ENCODE data around the gene KCNK3. TPM values are rescaled to one million over a fixed set of nuclear protein-coding genes. Genes with fewer than 3 reads are reported as not detected.
A peak's percentile ranks its signal among the peaks of the same experiment; 100 is the strongest.

Gene KCNK3
- total RNA-seq, 3 donors from 2014 or later (not counting 1 experiment from before 2014, with no cell fraction given): not detected

- Histone ChIP-seq H3K4me1 (ENCODE audit: control insufficient read depth, insufficient read depth, low read length) (peaks cover 33% of the 10 kb centered on the region), H3K9me3 (ENCODE audit: control insufficient read depth, insufficient read depth, low read length) (no peaks in the 10 kb centered on the region), H3K4me3 (ENCODE audit: low read length) (no peak overlapping the region), H3K27ac (ENCODE audit: low read length) (no peak overlapping the region), H3K27me3 (ENCODE audit: control insufficient read depth, insufficient read depth, low read length) (peaks cover 6% of the 10 kb centered on the region), H3K36me3 (ENCODE audit: control insufficient read depth, insufficient read depth, low read length) (no peaks in the 10 kb centered on the region)
- ATAC-seq: no peak
- no peaks in the 10 kb centered on the region for H3K9me3 Mint-ChIP-seq
- intact Hi-C loops (cut with micrococcal nuclease): no loop called here
- no peak overlapping the region for H3K4me3 Mint-ChIP-seq
- no peak for DNase-seq
- H3K36me3 Mint-ChIP-seq: no peaks in the 10 kb centered on the region
- H3K27me3 Mint-ChIP-seq (ENCODE audit: low read depth in 2 of 2): peaks cover 0 to 8% of the 10 kb centered on the region in 2 donors
- WGBS (ENCODE audit: insufficient coverage): 95% methylated on average over 5 of the region's 7 CpGs
- H3K4me1 Mint-ChIP-seq: peaks cover 30 to 32% of the 10 kb centered on the region in 2 donors
- TF ChIP-seq, protein P1, sequence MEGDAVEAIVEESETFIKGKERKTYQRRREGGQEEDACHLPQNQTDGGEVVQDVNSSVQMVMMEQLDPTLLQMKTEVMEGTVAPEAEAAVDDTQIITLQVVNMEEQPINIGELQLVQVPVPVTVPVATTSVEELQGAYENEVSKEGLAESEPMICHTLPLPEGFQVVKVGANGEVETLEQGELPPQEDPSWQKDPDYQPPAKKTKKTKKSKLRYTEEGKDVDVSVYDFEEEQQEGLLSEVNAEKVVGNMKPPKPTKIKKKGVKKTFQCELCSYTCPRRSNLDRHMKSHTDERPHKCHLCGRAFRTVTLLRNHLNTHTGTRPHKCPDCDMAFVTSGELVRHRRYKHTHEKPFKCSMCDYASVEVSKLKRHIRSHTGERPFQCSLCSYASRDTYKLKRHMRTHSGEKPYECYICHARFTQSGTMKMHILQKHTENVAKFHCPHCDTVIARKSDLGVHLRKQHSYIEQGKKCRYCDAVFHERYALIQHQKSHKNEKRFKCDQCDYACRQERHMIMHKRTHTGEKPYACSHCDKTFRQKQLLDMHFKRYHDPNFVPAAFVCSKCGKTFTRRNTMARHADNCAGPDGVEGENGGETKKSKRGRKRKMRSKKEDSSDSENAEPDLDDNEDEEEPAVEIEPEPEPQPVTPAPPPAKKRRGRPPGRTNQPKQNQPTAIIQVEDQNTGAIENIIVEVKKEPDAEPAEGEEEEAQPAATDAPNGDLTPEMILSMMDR (IDR thresholded peaks at IDR 0.05): no peak
- H3K27ac Mint-ChIP-seq: no peak overlapping the region
These were observed 47.0 kb downstream of the KCNK3 start for GRCh38 chr2:26739514-26739913.

DNA sequence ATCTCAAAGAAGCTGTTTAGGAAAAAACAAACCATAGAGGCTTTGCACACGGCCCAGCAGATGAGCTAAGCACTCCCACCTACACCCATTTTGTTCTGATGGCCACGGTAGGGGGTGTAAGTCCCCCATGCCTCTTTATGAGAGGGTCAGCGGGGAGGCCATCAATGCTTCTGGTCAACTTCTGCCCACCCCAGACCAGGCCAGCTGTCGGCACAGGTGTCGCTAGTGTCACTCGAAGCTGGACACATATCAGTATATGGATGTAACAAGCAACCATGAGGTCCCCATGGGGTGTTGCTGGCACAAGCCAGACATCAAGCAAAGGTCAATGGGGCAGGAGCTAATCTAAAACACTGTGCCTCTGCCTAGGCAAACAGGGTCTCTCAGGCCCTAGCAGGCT lies 47.8 kb downstream of the KCNK3 start:
- Histone ChIP-seq H3K36me3 (ENCODE audit: control insufficient read depth, insufficient read depth, low read length) (no peaks in the 10 kb centered on the region), H3K4me3 (ENCODE audit: low read length) (no peak overlapping the region), H3K27me3 (ENCODE audit: control insufficient read depth, insufficient read depth, low read length) (peaks cover 6% of the 10 kb centered on the region), H3K9me3 (ENCODE audit: control insufficient read depth, insufficient read depth, low read length) (no peaks in the 10 kb centered on the region), H3K4me1 (ENCODE audit: control insufficient read depth, insufficient read depth, low read length) (peaks cover 33% of the 10 kb centered on the region), H3K27ac (ENCODE audit: low read length) (no peak overlapping the region)
- TF ChIP-seq, protein P1 (IDR thresholded peaks at IDR 0.05): no peak
- intact Hi-C loops (cut with micrococcal nuclease): no loop called here
- peaks cover 25 to 26% of the 10 kb centered on the region in 2 donors for H3K4me1 Mint-ChIP-seq
- peaks cover 0 to 8% of the 10 kb centered on the region in 2 donors for H3K27me3 Mint-ChIP-seq (ENCODE audit: low read depth in 2 of 2)
- H3K27ac Mint-ChIP-seq: peak overlapping the region; percentile 5 to 46
- DNase-seq (no peak), ATAC-seq (no peak)
- WGBS (ENCODE audit: insufficient coverage): 76% methylated on average over 6 of the region's 6 CpGs
- no peaks in the 10 kb centered on the region for H3K9me3 Mint-ChIP-seq
- no peaks in the 10 kb centered on the region for H3K36me3 Mint-ChIP-seq
- H3K4me3 Mint-ChIP-seq: no peak overlapping the region

GRCh38 chr2:26740890-26741302 lies 48.4 kb downstream of the KCNK3 start:
- peaks cover 0 to 8% of the 10 kb centered on the region in 2 donors for H3K27me3 Mint-ChIP-seq (ENCODE audit: low read depth in 2 of 2)
- TF ChIP-seq, protein P1 (IDR thresholded peaks at IDR 0.05): no peak
- intact Hi-C loops (cut with micrococcal nuclease): no loop called here
- peak; percentile 92 to 98 (median 94) for ATAC-seq
- Histone ChIP-seq H3K4me3 (ENCODE audit: low read length) (no peak overlapping the region), H3K36me3 (ENCODE audit: control insufficient read depth, insufficient read depth, low read length) (no peaks in the 10 kb centered on the region), H3K27ac (ENCODE audit: low read length) (no peak overlapping the region), H3K4me1 (ENCODE audit: control insufficient read depth, insufficient read depth, low read length) (peaks cover 30% of the 10 kb centered on the region), H3K27me3 (ENCODE audit: control insufficient read depth, insufficient read depth, low read length) (peaks cover 6% of the 10 kb centered on the region), H3K9me3 (ENCODE audit: control insufficient read depth, insufficient read depth, low read length) (no peaks in the 10 kb centered on the region)
- DNase-seq: peak; percentile 44 to 51
- H3K36me3 Mint-ChIP-seq: no peaks in the 10 kb centered on the region
- H3K4me1 Mint-ChIP-seq: peaks cover 20 to 22% of the 10 kb centered on the region in 2 donors
- peak overlapping the region; percentile 29 to 46 for H3K27ac Mint-ChIP-seq
- no peaks in the 10 kb centered on the region for H3K9me3 Mint-ChIP-seq
- WGBS (ENCODE audit: insufficient coverage): 3% methylated on average over 8 of the region's 8 CpGs
- H3K4me3 Mint-ChIP-seq: peak overlapping the region; percentile 76
